ENCODE results near the gene PPP1R9B.

The PPP1R9B gene

GRCh38 chr17:50155115-50155819, 4.8 kb upstream of the PPP1R9B start:
- H3K4me3 ChIP-seq (replicated peaks in 1 of 2; ENCODE audit: low read depth in 2 of 2, low read length in 2 of 2): no peak overlapping the region
- TF ChIP-seq, protein P1, sequence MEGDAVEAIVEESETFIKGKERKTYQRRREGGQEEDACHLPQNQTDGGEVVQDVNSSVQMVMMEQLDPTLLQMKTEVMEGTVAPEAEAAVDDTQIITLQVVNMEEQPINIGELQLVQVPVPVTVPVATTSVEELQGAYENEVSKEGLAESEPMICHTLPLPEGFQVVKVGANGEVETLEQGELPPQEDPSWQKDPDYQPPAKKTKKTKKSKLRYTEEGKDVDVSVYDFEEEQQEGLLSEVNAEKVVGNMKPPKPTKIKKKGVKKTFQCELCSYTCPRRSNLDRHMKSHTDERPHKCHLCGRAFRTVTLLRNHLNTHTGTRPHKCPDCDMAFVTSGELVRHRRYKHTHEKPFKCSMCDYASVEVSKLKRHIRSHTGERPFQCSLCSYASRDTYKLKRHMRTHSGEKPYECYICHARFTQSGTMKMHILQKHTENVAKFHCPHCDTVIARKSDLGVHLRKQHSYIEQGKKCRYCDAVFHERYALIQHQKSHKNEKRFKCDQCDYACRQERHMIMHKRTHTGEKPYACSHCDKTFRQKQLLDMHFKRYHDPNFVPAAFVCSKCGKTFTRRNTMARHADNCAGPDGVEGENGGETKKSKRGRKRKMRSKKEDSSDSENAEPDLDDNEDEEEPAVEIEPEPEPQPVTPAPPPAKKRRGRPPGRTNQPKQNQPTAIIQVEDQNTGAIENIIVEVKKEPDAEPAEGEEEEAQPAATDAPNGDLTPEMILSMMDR (IDR thresholded peaks at IDR 0.05; ENCODE audit: low read depth, low read length): no peak
- DNase-seq (ENCODE audit: low read depth in 2 of 2): peak; percentile 49 to 87

GRCh38 chr17:50154604-50155003, 4.1 kb upstream of the PPP1R9B start:
- no peak for DNase-seq (ENCODE audit: low read depth in 2 of 2)
- no peak overlapping the region for H3K4me3 ChIP-seq (replicated peaks in 1 of 2; ENCODE audit: low read depth in 2 of 2, low read length in 2 of 2)
- TF ChIP-seq, protein P1 (IDR thresholded peaks at IDR 0.05; ENCODE audit: low read depth, low read length): no peak

DNA sequence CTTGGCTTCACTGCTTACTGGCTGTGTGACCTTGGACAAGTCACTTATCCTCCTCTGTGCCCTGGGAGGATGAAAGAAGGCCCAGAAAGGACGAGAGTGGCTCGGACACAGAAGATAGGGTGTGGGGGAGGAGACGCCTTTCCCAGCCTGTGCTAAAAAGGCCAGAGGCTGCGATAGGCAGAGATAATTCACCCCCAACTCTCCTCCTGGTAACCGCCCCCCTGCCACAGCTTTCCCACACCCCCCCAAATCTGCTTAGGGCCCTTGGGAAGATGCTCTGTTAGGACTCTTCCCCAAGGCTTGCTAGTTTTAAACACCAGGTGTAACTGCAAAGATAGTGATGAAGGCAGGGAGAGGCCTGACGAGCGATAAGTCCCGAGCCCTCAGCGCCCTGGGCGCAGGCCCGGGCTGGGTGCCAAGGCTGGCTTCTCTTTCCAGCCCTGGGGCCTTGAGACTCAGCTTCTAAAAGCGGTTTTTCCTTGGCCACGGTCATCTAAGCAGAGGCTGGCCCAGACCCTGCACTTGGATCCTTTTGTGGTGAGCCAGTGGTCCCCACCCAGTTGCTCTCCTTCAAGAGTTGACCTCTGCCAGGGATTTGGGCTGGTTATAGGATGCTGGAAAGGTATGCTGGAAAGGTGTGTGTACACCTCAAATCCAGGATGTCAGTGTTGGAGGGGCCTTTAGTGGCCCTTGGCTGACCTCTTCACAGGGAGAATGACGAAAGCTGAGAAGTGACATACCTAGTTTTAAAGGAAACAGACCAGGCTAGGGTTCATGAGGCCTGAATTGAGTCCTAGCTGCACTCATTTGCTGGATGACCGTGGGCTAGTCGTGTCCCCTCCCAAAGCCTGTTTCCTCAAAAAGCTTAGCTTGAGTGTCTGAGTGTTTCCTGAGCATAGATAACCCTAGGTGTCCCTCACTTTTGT, 3.4 kb upstream of the PPP1R9B start:
- no peak overlapping the region for H3K4me3 ChIP-seq (replicated peaks in 1 of 2; ENCODE audit: low read depth in 2 of 2, low read length in 2 of 2)
- TF ChIP-seq, protein P1 (IDR thresholded peaks at IDR 0.05; ENCODE audit: low read depth, low read length): no peak
- peak in 1 of 2 donors; percentile 73 for DNase-seq (ENCODE audit: low read depth in 2 of 2)

- H3K4me3 ChIP-seq (replicated peaks in 1 of 2; ENCODE audit: low read depth in 2 of 2, low read length in 2 of 2): no peak overlapping the region
- TF ChIP-seq, protein P1 (IDR thresholded peaks at IDR 0.05; ENCODE audit: low read depth, low read length): no peak
- DNase-seq (ENCODE audit: low read depth in 2 of 2): no peak
Observed at GRCh38 chr17:50152736-50153135, 2.3 kb upstream of the PPP1R9B start.

DNA sequence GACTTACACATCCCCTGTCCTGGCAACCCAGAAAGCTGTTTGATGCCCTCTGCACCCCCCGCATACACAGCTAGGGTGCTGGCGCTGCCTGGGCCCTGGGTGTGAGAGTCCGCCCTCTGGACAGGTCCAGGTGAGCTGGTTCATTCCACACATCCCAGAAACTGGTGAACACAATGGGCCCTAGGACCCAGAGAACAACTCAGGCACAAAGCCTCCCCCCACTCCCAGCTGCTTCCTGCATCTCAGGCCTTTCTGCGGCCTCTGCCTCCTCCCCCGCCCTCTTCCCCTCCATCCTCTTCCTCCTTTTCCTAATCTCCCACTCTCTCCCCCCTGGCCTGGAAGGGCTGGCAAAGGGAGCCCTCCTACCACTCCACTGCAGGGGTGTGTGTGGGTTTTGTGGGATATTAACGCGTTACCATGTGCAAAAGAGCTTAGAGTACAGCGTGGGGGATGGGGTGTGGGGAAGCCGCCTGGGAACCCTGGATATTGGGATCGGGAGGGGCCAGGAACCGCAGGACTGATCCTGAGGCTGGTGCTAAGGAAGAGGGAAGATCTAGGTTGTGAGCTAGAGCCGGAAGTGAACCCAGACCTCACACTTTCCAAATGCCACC, 1.6 kb upstream of the PPP1R9B start:
- H3K4me3 ChIP-seq (replicated peaks in 1 of 2; ENCODE audit: low read depth in 2 of 2, low read length in 2 of 2): peak overlapping the region; percentile 26 to 82
- DNase-seq (ENCODE audit: low read depth in 2 of 2): peak; percentile 88 to 90
- TF ChIP-seq, protein P1 (IDR thresholded peaks at IDR 0.05; ENCODE audit: low read depth, low read length): no peak

DNA sequence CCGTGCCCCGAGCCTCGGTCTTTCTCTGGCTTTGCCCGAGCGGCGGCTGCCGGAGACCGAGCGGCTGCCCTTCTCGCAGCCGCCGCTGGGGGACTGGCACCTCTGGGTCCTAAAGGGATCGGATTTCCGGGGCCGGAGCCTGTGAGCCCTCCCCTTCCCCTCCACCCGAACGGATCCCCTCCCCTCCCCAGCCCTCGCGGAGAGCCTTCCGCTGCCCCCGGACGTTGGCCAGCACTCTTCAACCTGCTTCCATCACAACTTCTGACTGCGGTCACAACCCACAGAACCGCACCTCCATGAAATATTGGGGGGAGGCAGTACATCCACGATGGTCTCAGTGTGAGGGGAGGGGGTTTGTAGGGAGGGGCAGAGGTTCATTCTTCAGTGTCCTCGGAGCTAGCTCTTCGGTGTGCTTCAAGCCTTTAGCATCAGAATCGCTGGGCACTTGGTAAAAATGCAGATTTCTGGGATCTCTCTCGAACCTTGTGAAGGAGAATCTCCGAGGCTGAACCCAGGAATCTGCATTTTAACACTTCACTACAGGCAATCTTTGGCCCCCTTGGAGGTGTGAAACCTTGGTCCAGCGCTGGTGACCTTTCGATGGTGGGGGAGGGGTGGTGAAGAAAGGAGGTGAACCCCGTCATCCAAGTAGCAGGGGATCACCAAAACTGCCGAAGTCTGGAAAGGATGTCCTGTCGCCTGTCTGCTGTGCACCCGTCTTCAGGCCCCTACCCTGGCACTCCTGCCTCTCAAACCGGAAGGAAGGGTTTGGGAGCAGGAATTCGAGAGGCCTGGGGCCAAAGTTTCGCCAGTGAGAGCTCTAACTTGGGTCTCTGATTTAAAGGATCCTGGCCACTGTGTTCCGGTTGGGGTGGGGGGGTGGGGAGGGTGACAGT, 812 bp upstream of the PPP1R9B start:
- peak overlapping the region; percentile 82 to 85 for H3K4me3 ChIP-seq (replicated peaks in 1 of 2; ENCODE audit: low read depth in 2 of 2, low read length in 2 of 2)
- peak; percentile 88 to 95 for DNase-seq (ENCODE audit: low read depth in 2 of 2)
- TF ChIP-seq, protein P1 (IDR thresholded peaks at IDR 0.05; ENCODE audit: low read depth, low read length): peak; percentile 78
